ENCODE results near the gene ATP1B2.
A peak's percentile ranks its signal among the peaks of the same experiment; 100 is the strongest.
"Not testable (repeated sequence)": the region's sequence is repeated elsewhere in the genome, so short reads cannot be mapped to it uniquely, and the experiment has no call there.

Gene ATP1B2, protein sequence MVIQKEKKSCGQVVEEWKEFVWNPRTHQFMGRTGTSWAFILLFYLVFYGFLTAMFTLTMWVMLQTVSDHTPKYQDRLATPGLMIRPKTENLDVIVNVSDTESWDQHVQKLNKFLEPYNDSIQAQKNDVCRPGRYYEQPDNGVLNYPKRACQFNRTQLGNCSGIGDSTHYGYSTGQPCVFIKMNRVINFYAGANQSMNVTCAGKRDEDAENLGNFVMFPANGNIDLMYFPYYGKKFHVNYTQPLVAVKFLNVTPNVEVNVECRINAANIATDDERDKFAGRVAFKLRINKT

DNA sequence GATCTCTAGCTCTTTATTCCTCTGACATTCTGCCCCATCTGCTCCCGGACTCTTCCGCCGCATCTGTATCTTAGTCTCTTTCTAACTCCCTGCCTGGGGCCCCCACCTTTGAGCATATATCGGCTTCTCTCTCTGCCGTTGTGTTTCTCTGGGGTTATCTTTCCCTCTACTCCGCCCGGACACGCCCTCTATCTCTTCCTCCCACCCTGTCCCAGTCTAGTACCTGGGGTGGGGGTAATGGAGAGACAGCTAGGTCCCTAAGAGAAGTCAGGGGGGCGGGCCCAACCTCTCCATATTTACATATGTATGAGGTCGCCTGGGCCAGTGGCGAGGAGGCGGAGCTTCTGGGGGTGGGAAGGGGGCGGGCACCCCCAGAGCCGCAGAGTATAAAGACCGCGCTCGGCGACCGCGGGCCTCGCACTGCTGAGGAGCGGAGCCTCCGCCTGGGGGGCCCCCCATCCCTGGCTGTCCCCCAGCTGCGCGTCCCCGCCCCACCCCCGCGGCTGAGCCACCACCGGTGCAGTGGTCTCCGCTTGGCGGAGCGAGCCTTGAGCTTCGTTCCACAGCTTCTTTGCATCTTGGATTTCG, at the start of gene ATP1B2:
ATP1B2 (plus strand) TSS at position 418 of the 588 bp plus-strand sequence. CDS start 593 bp downstream, outside the sequence.
- no peak for DNase-seq (ENCODE audit: low read depth in 2 of 2)

DNA sequence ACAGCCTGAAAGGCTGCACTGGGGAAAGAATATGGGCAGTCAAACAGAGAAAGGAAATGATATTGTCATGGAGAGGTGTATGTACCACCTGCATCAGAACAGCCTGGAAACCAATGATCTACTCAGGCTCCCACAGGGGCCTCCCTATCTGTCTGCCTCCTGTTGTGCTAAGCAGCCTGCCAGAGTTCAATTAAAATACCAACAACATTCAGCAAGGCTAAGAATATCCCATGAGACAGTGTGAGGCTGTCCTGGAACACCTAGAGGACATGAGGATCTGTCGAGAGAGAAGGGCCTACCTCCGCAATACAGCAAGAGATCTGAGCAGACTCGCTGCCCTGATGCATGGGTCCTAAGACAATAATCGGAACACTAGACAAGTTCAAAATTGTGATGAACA, 44.4 kb upstream of the ATP1B2 start:
- DNase-seq (ENCODE audit: low read depth in 2 of 2), result no peak

DNA sequence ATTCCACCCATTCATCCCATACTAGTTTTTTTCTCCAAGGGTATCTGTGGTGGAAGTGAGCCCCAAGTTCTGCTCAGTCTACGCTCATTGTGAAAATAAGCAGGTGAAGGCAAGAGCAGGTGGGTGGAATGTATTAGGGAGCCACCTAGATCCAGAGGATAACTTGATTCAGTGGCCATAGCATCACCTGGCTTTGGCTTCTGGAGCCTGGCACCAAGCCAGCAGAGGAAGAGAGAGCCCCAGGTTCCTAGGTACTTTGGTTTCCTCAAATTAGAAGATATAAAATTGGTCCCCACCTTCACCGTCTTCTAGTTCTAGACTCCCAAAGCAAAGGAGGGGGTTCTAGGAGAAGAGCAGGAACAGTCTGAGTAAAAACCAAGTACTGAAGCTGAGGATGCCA, 40.1 kb upstream of the ATP1B2 start:
- DNase-seq (ENCODE audit: low read depth in 2 of 2), result no peak

DNA sequence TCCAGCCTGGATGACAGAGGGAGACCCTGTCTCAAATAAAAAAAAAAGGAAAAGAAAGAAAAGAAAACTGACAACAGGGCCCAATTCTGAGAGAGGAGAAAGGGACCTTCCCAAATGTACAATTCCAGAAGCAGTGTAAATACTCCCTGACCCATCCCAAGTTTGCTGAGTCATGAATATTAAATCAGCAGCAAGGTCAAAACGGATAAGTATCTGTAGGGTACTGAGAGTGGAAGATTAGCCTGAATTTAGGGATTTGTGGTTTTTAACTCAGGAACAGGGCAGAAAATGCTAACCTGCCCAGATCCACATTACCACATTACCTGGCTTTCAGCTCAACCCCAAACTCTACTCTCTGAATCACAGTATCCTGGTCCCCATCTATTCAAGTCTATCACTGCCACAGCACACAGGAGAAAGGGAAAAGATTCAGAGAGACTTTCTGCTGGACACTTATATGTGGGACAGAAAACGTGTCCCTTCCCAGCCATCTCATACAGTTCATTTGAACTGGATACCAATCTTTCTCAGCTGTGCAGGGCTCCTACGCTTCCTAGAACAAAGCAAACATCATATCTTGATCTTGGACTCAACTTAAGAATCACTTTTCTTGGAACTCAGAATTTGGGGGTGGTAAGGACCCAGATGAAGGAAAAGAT, 39.0 kb upstream of the ATP1B2 start:
- no peak for DNase-seq (ENCODE audit: low read depth in 2 of 2)

DNA sequence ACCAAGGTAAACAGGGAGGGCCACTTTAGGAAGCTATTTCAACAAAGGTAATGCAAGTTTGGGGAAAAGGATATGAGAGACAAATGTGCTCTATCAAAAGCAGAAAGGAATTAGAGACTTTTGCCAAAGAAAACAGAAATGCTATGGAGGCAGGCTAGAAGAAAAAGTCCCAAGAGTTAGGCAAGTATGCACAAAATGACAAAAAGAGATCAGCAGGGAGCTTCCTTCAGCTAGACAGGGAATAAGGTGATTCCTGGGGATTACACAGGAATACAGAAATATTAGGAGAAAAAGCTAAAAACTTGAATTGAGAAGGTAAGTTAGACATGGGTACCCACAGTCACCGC, 38.5 kb upstream of the ATP1B2 start:
- no peak for DNase-seq (ENCODE audit: low read depth in 2 of 2)

DNA sequence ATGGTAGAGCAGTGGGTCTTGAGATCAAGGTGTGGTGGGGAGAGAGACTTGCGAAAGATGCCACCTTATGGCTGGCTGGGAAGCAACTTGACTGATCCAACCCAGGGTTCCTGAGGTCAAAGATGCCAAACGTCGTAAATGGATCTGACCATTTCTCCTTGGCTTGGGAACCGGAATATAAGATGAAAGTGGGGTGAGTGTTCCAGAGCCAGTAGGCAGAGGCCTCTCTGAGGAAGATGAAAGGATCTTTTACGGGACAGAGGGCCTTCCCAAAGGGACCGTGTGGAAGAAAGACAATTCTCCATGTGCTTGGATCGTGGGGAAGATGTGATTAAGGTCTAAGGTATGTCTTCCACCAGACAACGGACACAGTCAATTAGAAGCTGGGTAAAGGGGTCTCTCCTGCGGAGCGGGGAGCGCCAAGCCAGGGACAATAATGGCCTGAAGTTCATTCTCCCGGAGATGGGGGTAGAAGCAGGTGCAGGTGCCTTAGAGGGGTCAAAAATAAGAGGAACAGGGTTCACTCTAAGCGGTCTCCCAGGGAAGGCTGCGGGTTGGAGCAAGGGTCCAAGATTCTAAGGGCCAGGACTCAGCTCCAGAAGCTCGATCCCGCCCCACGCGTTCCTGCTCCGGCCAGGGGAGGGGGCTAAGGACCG, 36.8 kb upstream of the ATP1B2 start:
- DNase-seq (ENCODE audit: low read depth in 2 of 2), result no peak

DNA sequence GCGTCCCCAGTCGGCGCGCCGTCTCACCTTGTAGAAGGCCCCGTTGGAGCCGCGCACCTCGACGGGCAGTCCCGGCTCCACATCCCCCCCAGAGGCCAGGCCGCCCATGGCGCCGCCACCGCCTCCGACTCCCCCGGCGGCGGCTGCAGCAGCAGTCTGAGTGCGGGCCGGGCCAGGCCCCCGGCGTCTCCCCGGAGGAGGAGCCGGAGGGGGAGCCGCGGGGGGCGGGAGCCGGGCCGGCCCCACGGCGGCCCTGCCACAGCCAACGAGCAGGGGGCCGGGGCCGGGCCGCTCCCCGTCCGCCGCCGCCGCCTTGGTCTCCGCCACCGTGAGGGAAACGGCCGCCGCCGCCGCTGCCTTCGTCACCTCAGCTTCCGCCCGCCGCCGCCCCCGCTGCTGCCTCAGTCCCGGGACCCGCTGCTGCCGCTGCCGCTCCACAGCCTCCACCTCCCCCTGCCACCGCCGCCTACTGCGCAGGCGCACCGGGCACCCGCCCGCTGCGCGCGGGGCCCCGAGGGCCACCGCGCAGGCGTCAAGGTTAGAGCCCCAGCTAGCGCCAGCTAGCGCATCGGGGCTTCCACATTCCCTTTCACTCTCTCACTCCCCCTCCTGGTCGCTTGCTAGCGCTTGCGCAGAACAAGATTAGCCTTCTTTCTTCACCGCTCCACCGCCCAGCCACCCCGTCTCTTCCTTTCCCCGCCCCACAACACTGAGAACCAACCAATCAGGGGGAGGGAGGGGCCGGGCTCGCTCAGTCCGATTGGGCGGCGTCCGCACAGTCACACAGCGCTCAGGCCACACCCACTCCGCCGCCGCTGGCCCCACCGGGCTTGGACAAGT, 36.1 kb upstream of the ATP1B2 start, which contains the start of gene FXR2:
FXR2 (minus strand) TSS at position 473 of the 840 bp plus-strand sequence; CDS start at position 108, 365 bp downstream.
- DNase-seq (ENCODE audit: low read depth in 2 of 2), result peak; percentile 99

DNA sequence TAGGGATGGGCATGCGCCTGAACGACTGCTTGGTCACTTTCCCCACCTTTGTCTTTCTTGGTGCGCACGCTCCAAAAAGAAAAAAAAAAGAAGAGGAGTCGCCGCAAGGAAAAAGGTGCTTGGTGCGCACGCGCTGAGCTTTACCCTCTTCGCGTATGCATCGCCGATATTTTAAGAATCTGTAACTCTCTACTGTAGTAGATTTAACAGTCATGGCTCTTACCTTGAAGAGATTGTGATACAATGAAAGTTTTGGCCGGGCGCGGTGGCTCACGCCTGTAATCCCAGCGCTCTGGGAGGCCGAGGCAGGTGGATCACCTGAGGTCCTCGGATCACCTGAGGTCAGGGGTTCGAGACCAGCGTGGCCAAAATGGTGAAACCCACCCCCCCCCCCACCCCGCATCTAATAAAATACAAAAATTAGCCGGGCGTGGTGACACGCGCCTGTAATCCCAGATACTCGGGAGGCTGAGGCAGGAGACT, 35.4 kb upstream of the ATP1B2 start:
- no peak for DNase-seq (ENCODE audit: low read depth in 2 of 2)

DNA sequence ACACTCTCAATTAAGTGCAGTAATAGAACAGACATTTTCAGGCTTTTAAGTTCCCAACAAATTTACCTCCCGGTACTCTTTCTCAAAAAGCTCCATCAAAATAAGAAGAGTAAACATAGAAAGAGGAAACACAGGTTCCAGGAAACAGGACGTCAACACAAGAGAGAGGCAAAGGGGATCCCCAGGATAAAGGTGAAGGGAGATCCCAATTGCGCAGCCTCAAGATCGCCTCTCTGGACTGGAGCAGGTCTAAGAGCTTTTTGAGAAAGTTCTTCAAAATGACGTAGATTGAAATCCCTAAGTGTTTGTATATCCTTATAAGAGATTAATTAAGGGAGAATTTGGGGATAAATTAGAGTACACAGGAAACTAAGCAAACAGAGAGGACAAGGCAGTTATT, 32.1 kb upstream of the ATP1B2 start:
- DNase-seq (ENCODE audit: low read depth in 2 of 2), result no peak

DNA sequence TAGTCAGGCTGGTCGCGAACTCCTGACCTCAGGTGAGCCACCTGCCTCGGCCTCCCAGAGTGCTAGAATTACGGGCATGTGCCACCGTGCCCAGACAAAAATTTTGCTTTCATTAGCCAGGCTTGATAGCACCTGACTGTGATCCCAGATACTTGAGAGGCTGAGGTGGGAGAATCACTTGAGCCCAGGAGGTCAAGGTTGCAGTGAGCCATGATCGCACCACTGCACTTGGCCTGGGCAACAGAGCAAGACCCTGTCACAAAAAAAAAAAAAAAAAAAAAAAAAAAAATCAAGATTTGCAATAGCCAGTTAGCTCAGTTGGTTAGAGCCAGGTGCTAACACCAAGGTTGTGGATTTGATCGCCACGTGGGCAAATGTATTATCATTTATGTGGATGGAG, 29.9 kb upstream of the ATP1B2 start:
- no peak for DNase-seq (ENCODE audit: low read depth in 2 of 2)

DNA sequence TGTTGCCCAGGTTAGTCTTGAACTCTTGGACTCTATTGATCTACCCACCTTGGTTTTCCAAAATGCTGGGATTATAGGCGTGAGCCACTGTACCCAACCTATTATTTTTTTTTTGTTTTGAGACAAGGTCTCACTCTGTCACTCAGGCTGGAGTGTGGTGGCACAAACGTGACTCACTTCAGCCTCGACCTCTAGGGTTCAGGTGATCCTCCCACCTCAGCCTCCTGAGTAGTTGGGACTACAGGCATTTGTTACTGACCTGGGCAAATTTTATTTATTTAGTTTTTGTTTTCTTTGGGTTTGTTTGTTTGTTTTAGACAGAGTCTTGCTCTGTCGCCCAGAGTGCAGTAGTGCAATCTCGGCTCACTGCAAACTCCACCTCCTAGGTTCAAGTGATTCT, 27.1 kb upstream of the ATP1B2 start:
- DNase-seq (ENCODE audit: low read depth in 2 of 2), result no peak

DNA sequence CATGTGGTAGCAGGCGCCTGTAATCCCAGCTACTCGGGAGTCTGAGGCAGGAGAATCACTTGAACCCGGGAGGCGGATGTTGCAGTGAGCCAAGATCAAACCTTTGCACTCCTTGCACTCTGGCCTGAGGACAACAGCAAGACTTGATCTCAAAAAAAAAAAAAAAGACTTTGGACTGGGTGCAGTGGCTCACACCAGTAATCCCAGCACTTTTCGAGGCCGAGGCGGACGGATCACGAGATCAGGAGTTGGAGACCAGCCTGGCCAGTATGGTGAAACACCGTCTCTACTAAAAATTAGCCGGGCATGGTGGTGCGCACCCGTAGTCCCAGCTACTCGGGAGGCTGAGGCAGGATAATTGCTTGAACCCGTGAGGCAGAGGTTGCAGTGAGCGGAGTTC, 25.0 kb upstream of the ATP1B2 start:
- DNase-seq (ENCODE audit: low read depth in 2 of 2), result not testable (repeated sequence)

DNA sequence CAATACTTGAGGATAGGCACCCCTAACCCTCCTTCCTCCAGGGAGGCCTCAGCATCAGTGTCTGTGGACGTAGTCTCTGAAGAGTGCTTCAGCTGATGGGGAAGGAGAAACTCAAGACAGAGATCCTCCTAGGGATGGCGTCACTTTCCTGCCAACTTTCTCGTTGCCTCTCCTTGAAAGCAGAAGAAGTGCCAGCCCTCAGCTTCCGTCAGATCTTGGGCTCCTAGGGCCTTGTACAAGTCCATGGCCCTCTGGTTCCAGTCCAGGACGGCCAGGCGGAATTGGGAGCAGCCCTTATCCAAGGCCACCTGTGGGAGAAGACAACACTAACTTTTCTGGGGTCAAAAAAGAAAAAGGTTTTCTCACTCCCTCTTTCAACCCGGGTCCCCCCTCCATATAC, 24.4 kb upstream of the ATP1B2 start:
- DNase-seq (ENCODE audit: low read depth in 2 of 2), result no peak

DNA sequence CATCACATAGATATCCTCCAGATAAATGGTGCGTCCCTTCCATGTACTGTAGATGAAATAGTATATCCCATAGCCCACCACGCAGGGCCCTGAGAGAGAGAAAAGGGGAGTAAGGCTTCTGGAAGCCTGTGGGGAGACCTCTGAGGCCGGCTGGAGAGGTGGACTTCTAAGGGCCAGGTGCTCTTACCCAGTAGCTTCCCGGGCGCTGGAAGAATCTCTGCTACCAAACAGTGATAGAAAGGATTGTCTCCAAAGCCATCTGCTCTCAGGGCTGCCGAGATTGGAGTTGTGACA, 23.8 kb upstream of the ATP1B2 start:
- DNase-seq (ENCODE audit: low read depth in 2 of 2), result no peak

DNA sequence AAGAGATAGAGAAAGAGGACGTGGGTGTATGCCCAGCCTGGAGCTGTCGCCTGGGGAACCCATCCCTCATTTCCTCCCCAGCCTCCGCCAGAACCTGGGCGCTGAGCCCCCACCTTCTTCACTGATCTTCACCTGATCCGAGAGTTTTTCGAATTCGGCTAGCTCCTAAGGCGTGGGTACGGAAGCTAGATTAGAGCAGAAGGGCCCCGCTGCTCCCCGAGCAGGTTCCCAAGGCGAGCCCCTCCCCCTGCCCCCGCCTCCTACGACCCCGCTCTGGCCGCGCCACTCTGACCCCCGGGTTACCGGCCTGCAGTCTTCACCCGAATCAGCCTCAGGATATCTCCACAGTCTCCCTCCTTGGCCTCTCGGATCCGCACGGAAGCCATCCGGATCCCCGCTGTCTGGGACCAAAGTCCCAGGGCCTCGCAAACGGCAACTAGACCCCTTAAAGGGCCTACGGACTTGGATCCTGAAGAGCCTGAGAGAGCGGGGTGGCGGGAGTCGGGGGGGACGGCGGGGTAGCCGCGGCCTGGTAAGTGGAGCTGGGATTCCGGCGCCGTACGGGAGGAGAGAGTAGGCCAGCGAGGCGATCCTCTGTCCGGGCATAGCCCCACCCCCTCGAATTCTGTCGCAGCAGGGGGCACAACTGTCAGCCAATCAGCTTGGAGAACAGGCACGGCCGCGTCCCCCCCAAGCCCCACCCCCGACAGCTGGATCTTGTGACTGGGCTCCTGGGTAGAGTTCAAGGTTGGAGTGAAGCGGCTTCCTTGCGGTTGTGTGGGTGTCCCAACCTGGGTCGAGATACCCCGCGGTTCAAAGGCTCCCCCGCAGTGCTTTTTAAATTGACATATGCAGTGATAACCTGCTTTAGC, 23.2 kb upstream of the ATP1B2 start, which contains the start of gene SAT2:
SAT2 (minus strand) TSS at position 572 of the 872 bp plus-strand sequence; CDS start at position 386, 186 bp downstream.
- DNase-seq (ENCODE audit: low read depth in 2 of 2), result peak; percentile 81 to 85

DNA sequence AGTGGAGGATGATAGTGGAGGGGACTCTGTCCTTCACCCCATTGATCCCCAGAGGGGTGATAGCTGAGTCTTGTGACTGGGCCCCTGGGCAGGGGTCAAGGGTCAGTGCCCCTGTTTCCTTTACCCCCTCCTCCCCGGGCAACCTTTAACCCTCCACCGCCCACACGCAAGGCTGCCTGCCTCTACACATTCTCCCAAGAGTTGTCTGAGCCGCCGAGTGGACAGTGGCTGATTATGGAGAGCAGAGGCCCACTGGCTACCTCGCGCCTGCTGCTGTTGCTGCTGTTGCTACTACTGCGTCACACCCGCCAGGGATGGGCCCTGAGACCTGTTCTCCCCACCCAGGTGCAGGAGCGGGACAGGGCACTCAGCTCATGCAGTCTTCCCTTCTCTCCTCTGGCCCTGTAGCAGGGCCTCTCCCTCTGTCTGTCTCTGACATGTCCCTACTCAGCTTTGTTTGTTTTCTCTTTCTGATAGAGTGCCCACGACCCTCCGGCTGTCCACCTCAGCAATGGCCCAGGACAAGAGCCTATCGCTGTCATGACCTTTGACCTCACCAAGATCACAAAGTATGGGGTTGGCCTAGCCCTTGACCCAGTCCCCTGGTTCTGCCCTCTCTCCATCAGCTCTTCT, 20.7 kb upstream of the ATP1B2 start, which contains the start of gene SHBG:
SHBG (plus strand) TSS at position 197 of the 633 bp plus-strand sequence; CDS start at position 235, 38 bp downstream.
- DNase-seq (ENCODE audit: low read depth in 2 of 2), result no peak

DNA sequence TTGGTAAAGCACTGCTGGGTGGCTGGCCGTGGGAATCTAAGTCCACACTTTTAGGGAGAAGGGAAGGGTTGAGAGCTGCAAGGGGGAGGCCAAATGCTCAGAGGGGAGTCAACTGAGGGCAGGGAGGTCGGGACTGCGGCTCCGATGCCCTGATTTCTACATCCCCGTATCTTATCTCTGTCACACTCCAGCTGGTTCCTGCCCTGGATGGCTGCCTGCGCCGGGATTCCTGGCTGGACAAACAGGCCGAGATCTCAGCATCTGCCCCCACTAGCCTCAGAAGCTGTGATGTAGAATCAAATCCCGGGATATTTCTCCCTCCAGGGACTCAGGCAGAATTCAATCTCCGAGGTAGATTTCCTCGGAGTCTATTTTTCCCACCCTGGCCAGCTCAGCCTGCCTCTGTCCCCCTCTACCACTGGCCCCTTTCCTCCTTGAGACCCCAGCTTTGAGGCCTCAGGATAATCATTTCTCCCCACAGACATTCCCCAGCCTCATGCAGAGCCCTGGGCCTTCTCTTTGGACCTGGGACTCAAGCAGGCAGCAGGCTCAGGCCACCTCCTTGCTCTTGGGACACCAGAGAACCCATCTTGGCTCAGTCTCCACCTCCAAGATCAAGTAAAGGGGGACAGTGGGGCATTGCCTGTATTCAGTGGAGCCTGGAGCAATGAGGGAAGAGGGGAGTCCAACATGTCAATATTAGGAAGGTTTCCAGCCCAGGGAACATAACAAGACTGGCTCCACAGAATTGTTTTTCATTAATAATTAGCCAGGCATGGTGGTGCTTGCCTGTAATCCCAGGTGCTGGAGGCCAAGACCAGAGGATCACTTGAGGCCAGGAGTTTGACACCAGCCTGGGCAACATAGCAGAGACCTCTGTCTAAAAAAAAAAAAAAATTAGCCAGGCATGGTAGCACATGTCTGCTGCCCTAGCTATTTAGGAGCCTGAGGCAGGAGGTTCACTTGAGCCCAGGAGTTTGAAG, 19.0 kb upstream of the ATP1B2 start:
- DNase-seq (ENCODE audit: low read depth in 2 of 2), result no peak

DNA sequence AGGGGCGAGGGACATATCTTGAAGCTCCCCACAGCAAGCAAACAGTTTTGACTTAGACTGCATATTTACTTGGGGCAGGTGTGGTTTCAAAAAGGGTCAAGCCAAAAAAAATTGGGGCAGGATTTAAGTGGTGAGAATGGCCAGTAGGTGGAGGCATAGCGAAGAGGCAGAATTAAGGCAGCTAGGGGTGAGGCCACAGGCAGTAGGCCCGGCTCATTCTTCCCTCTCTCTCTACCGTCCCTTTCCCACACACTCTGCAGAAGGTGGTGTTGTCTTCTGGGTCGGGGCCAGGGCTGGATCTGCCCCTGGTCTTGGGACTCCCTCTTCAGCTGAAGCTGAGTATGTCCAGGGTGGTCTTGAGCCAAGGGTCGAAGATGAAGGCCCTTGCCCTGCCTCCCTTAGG, 18.2 kb upstream of the ATP1B2 start:
- DNase-seq (ENCODE audit: low read depth in 2 of 2), result no peak

DNA sequence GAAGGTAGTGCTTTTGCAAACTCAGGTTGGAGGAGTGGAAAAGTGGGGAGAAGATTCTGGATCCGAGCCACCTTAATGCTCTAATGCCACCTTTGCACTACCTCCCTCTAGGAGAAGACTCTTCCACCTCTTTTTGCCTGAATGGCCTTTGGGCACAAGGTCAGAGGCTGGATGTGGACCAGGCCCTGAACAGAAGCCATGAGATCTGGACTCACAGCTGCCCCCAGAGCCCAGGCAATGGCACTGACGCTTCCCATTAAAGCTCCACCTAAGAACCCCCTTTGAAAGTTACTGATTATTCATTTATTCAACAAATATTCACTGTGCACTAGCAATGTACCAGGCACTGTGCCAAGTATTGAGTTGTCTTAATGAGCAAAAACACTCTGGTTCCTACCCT, 17.6 kb upstream of the ATP1B2 start:
- no peak for DNase-seq (ENCODE audit: low read depth in 2 of 2)
